Panc1 (cell line): Measurements from ENCODE around the gene GRID1. TPM values are rescaled to one million over a fixed set of nuclear protein-coding genes. Genes with fewer than 3 reads are reported as not detected.
"Not testable (repeated sequence)": the region's sequence is repeated elsewhere in the genome, so short reads cannot be mapped to it uniquely, and the experiment has no call there.

Experiments used
- ATAC-seq: fragments of 200-7000 bp; cut with Tn5 transposase; 2 replicates; pipeline ENCODE4 v1.9.1; 2020; ENCODE audit warnings: mild to moderate bottlenecking, moderate library complexity
- BruUV-seq: library from RNA; stranded (reverse); fragments of 400-500 nt; replicated peaks from 2 replicates; lab custom pipeline; 2021; lab: Mats Ljungman, UMichigan
- CTCF ChIA-PET: fragments of 300-600 bp; sonication (Branson Sonifier 250); formaldehyde crosslinking; loops from one replicate; lab custom pipeline; 2022; ENCODE audit warnings: antibody characterized with exemption; lab: Charles Lee
- POLR2A ChIA-PET: fragments of 300-600 bp; sonication (Branson Sonifier 250); formaldehyde crosslinking; loops from one replicate; lab custom pipeline; 2022; ENCODE audit warnings: antibody characterized with exemption; lab: Charles Lee
- DNase-seq: peaks from one replicate; pipeline ENCODE4 v3.0.0-alpha.2; 2010; ENCODE audit warnings: low read depth, low spot score
- H3K27ac ChIP-seq: 2 replicates; pipeline ENCODE4 v1.5.1; 2011; ENCODE audit warnings: mild to moderate bottlenecking, low read length, inconsistent platforms
- H3K27me3 ChIP-seq: fragments of 200-500 bp; sonication (Bioruptor generic); 2 replicates; pipeline ENCODE4 v1.6.0; 2014; ENCODE audit warnings: low read length, inconsistent platforms; ENCODE audit not compliant: control insufficient read depth, insufficient read depth
- H3K36me3 ChIP-seq: fragments of 200-500 bp; sonication (Bioruptor generic); 2 replicates; pipeline ENCODE4 v1.5.1; 2014; ENCODE audit warnings: inconsistent platforms, mild to moderate bottlenecking, low read length, moderate library complexity; ENCODE audit not compliant: control insufficient read depth, insufficient read depth
- H3K4me1 ChIP-seq: 2 replicates; pipeline ENCODE4 v1.5.1; 2011; ENCODE audit warnings: inconsistent platforms, mild to moderate bottlenecking, low read length, moderate library complexity; ENCODE audit not compliant: control insufficient read depth, insufficient read depth
- H3K4me3 ChIP-seq, 2 experiments: 2 replicates each; pipeline ENCODE4 v1.5.1; 2011 to 2012; ENCODE audit warnings: low read depth in 2 of 2, low read length in 2 of 2, mild to moderate bottlenecking in 2 of 2, inconsistent platforms in 1 of 2, moderate library complexity in 1 of 2
- H3K9me3 ChIP-seq: fragments of 200-500 bp; sonication (Bioruptor generic); 2 replicates; pipeline ENCODE4 v1.5.1; 2014; ENCODE audit warnings: low read depth, mild to moderate bottlenecking, inconsistent platforms, low read length, moderate library complexity; ENCODE audit not compliant: control insufficient read depth, insufficient read depth
- POLR2AphosphoS5 ChIP-seq: IDR thresholded peaks from 2 replicates; pipeline ENCODE4 v1.6.1; 2012; ENCODE audit warnings: mild to moderate bottlenecking, low read depth, low read length, moderate library complexity
- SIN3A ChIP-seq: IDR thresholded peaks from 2 replicates; pipeline ENCODE4 v1.6.1; 2012; ENCODE audit warnings: low read depth, mild to moderate bottlenecking, low read length, moderate library complexity, borderline replicate concordance; ENCODE audit not compliant: insufficient read depth
- TCF7L2 ChIP-seq: IDR thresholded peaks from 2 replicates; pipeline ENCODE4 v1.6.1; 2011; ENCODE audit warnings: mild to moderate bottlenecking, low read depth, low read length, inconsistent platforms
- in situ Hi-C: cut with HindIII; loops from 2 replicates; pipeline ENCODE4 v1.10.0; 2016; ENCODE audit warnings: low sequenced_read_pairs, low pct_unique_long_range_greater_than_20kb
- intact Hi-C: fragments of 100-400 bp; cut with micrococcal nuclease; formaldehyde crosslinking; loops from one replicate; pipeline ENCODE4 v1.10.0; 2022; ENCODE audit not compliant: unreplicated experiment
- total RNA-seq: library from RNA; stranded (reverse); gene quantifications from one replicate; pipeline ENCODE4 v1.2.1, GENCODE V29; 2021; ENCODE audit not compliant: unreplicated experiment
- TF ChIP-seq, protein P1 (sequence below), 2 experiments: IDR thresholded peaks; 2 replicates each; pipeline ENCODE4 v1.6.1; 2011 to 2012; ENCODE audit warnings: low read depth in 2 of 2, control low read depth in 1 of 2, low read length in 1 of 2, mild to moderate bottlenecking in 1 of 2, moderate library complexity in 1 of 2; ENCODE audit not compliant: insufficient read depth in 1 of 2
- TF ChIP-seq, protein P2 (sequence below): fragments of 450-650 bp; IDR thresholded peaks from 2 replicates; pipeline ENCODE4 v1.5.1; 2017; ENCODE audit warnings: mild to moderate bottlenecking

The GRID1 gene
- total RNA-seq, 1 experiment from 2014 or later, result 2.3 TPM

DNA sequence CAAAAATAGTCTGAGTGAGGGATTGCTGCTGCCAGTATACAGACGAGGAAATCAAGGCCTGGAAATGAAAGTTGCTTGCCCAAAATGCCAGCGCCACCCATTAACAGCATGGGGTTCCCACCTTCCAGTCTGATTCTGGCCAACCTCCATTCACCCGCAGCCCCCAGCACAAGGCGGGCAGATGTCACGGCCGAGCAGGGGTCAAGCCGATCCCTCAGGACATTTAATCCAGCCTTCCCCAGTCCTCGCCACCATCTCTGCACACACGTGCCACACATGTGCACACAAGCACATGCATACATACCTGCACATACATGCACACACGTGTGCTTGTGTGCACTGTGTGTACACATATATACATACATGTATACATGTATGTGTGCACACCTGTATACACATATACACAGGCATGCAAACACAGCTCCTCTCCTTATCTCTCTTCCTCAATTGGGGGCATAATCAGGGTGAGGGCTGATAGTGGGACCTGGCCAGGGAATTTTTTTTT lies 122.9 kb downstream of the GRID1 start:
- DNase-seq, result no peak
- BruUV-seq, result no TSS peak
- in situ Hi-C loops (no loop called here), intact Hi-C loops (no loop called here)
- TF ChIP-seq, protein P1, sequence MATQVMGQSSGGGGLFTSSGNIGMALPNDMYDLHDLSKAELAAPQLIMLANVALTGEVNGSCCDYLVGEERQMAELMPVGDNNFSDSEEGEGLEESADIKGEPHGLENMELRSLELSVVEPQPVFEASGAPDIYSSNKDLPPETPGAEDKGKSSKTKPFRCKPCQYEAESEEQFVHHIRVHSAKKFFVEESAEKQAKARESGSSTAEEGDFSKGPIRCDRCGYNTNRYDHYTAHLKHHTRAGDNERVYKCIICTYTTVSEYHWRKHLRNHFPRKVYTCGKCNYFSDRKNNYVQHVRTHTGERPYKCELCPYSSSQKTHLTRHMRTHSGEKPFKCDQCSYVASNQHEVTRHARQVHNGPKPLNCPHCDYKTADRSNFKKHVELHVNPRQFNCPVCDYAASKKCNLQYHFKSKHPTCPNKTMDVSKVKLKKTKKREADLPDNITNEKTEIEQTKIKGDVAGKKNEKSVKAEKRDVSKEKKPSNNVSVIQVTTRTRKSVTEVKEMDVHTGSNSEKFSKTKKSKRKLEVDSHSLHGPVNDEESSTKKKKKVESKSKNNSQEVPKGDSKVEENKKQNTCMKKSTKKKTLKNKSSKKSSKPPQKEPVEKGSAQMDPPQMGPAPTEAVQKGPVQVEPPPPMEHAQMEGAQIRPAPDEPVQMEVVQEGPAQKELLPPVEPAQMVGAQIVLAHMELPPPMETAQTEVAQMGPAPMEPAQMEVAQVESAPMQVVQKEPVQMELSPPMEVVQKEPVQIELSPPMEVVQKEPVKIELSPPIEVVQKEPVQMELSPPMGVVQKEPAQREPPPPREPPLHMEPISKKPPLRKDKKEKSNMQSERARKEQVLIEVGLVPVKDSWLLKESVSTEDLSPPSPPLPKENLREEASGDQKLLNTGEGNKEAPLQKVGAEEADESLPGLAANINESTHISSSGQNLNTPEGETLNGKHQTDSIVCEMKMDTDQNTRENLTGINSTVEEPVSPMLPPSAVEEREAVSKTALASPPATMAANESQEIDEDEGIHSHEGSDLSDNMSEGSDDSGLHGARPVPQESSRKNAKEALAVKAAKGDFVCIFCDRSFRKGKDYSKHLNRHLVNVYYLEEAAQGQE (IDR thresholded peaks at IDR 0.05; ENCODE audit: insufficient read depth in 1 of 2, low read depth in 2 of 2, low read length in 1 of 2), result no peak
- TF ChIP-seq SIN3A, result no peak
- TF ChIP-seq, protein P2, sequence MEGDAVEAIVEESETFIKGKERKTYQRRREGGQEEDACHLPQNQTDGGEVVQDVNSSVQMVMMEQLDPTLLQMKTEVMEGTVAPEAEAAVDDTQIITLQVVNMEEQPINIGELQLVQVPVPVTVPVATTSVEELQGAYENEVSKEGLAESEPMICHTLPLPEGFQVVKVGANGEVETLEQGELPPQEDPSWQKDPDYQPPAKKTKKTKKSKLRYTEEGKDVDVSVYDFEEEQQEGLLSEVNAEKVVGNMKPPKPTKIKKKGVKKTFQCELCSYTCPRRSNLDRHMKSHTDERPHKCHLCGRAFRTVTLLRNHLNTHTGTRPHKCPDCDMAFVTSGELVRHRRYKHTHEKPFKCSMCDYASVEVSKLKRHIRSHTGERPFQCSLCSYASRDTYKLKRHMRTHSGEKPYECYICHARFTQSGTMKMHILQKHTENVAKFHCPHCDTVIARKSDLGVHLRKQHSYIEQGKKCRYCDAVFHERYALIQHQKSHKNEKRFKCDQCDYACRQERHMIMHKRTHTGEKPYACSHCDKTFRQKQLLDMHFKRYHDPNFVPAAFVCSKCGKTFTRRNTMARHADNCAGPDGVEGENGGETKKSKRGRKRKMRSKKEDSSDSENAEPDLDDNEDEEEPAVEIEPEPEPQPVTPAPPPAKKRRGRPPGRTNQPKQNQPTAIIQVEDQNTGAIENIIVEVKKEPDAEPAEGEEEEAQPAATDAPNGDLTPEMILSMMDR, result no peak
- Histone ChIP-seq H3K27me3 (no peaks in the 10 kb centered on the region), H3K27ac (no peak overlapping the region), H3K36me3 (no peaks in the 10 kb centered on the region), H3K9me3 (no peaks in the 10 kb centered on the region), H3K4me1 (no peaks in the 10 kb centered on the region), H3K4me3 (no peak overlapping the region)
- ATAC-seq, result no peak
- ChIA-PET CTCF (no interaction called here), POLR2A (no interaction called here)

DNA sequence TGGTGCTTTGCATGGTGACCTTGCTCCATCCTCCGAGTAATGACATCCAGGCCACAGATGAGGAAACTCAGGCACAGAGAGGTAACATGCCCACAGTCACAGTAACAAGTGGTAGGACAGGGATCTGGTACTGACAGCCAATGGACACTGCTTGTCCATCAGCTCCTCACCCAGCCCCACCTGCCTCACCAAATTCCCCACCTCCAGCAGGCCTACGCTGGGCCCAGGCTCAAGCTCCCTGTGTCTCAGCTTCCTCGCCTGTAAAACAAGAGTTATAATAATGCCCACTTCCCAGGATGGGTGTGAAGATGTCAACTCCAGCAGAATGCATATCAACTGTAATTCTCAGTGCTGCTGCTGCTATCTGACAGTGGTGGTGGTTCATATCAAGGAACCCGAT lies 123.8 kb downstream of the GRID1 start:
- Histone ChIP-seq H3K4me1 (no peaks in the 10 kb centered on the region), H3K4me3 (no peak overlapping the region), H3K27me3 (no peaks in the 10 kb centered on the region), H3K27ac (no peak overlapping the region), H3K36me3 (no peaks in the 10 kb centered on the region), H3K9me3 (no peaks in the 10 kb centered on the region)
- no peak for DNase-seq
- ChIA-PET POLR2A (no interaction called here), CTCF (no interaction called here)
- BruUV-seq, result no TSS peak
- in situ Hi-C loops, result no loop called here
- no peak for TF ChIP-seq SIN3A
- TF ChIP-seq, protein P1 (IDR thresholded peaks at IDR 0.05; ENCODE audit: insufficient read depth in 1 of 2, low read depth in 2 of 2, low read length in 1 of 2), result no peak
- no peak for TF ChIP-seq POLR2AphosphoS5
- TF ChIP-seq, protein P2, result no peak
- no peak for TF ChIP-seq TCF7L2
- ATAC-seq, result no peak
- intact Hi-C loops, result no loop called here

DNA sequence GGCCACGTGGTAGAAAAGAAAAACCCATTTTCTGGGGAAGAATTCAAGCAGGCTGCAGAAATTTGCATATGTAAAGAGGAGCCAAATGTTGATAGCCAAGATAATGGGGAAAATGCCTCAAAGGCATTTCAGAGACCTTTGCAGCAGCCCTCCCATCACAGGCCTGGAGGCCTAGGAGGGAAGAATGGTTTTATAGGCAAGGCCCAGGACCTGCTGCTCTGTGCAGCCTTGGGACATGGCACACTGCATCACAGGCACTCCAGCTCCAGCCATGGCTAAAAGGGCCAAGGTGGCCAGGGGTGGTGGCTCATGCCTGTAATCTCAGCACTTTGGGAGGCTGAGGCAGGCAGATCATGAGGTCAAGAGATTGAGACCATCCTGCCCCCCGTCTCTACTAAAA lies 128.5 kb downstream of the GRID1 start:
- H3K4me3 ChIP-seq, ATAC-seq, H3K27me3 ChIP-seq, DNase-seq, POLR2A ChIA-PET, H3K4me1 ChIP-seq, H3K27ac ChIP-seq, in situ Hi-C loops, intact Hi-C loops, H3K36me3 ChIP-seq, BruUV-seq, H3K9me3 ChIP-seq, CTCF ChIA-PET: not testable (repeated sequence)
